Panc1 (cell line): Measurements from ENCODE around the gene LRRC1.

Experiments used
- POLR2AphosphoS5 ChIP-seq: IDR thresholded peaks from 2 replicates; pipeline ENCODE4 v1.6.1; 2012; ENCODE audit warnings: mild to moderate bottlenecking, low read depth, low read length, moderate library complexity
- TF ChIP-seq, protein P1 (sequence below): fragments of 450-650 bp; IDR thresholded peaks from 2 replicates; pipeline ENCODE4 v1.5.1; 2017; ENCODE audit warnings: mild to moderate bottlenecking

DNA sequence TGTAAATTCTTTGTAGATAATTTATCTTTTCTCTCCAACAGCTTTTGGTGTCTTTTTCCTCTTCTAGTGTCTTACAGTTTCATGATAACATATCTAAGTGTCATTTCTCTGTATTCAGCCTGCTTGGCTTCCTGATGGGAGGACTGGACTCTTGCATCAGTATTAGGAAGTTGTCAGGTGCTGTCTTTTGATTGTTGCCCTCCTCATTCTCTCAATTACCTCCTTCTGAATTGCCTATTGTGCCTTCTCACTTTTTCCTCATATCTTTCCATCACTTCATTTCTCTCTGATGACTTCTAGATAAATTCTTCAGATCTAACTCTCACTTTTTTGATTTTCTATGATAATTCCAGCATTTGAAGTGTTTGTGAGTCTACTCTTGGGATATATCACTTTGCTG, 162.0 kb downstream of the LRRC1 start:
- no peak for TF ChIP-seq POLR2AphosphoS5
- TF ChIP-seq, protein P1, sequence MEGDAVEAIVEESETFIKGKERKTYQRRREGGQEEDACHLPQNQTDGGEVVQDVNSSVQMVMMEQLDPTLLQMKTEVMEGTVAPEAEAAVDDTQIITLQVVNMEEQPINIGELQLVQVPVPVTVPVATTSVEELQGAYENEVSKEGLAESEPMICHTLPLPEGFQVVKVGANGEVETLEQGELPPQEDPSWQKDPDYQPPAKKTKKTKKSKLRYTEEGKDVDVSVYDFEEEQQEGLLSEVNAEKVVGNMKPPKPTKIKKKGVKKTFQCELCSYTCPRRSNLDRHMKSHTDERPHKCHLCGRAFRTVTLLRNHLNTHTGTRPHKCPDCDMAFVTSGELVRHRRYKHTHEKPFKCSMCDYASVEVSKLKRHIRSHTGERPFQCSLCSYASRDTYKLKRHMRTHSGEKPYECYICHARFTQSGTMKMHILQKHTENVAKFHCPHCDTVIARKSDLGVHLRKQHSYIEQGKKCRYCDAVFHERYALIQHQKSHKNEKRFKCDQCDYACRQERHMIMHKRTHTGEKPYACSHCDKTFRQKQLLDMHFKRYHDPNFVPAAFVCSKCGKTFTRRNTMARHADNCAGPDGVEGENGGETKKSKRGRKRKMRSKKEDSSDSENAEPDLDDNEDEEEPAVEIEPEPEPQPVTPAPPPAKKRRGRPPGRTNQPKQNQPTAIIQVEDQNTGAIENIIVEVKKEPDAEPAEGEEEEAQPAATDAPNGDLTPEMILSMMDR = no peak
